WERI-Rb-1 (cell line): ENCODE results near the gene RIMBP3C.
"Not testable (repeated sequence)": the region's sequence is repeated elsewhere in the genome, so short reads cannot be mapped to it uniquely, and the experiment has no call there.

Source experiments
- DNase-seq: peaks from one replicate; pipeline ENCODE4 v3.0.0-alpha.2; 2020
- H3K27ac ChIP-seq: fragments of 250-450 bp; sonication (Bioruptor Pico); 2 replicates; pipeline ENCODE4 v1.5.1; 2020; ENCODE audit warnings: mild to moderate bottlenecking, moderate library complexity
- H3K27me3 ChIP-seq: fragments of 250-450 bp; sonication (Bioruptor Pico); 2 replicates; pipeline ENCODE4 v1.5.1; 2021; ENCODE audit warnings: mild to moderate bottlenecking, low read depth, moderate library complexity; ENCODE audit not compliant: insufficient read depth, severe bottlenecking
- H3K36me3 ChIP-seq: fragments of 250-450 bp; sonication (Bioruptor Pico); 2 replicates; pipeline ENCODE4 v1.5.1; 2020; ENCODE audit warnings: mild to moderate bottlenecking, moderate library complexity
- H3K4me3 ChIP-seq: 2 replicates; pipeline ENCODE4 v1.5.1; 2011; ENCODE audit warnings: low read depth, mild to moderate bottlenecking, control low read depth, low read length
- H3K9me3 ChIP-seq: fragments of 250-450 bp; sonication (Bioruptor Pico); 2 replicates; pipeline ENCODE4 v1.5.1; 2021; ENCODE audit warnings: mild to moderate bottlenecking, moderate library complexity; ENCODE audit not compliant: severe bottlenecking
- CTCF ChIP-seq: IDR thresholded peaks from 2 replicates; pipeline ENCODE4 v1.5.1; 2011; ENCODE audit warnings: low read depth, mild to moderate bottlenecking, control low read depth, inconsistent platforms, low read length

RIMBP3C gene

GRCh38 chr22:21567456-21568346 lies 16.4 kb upstream of the RIMBP3C start, which contains the start of gene UBE2L3:
UBE2L3 (plus strand) TSS chr22:21567714; CDS start chr22:21567745, 31 bp downstream.
- TF ChIP-seq CTCF, result no peak
- H3K27me3 ChIP-seq, result no peaks in the 10 kb centered on the region
- H3K9me3 ChIP-seq, result no peaks in the 10 kb centered on the region
- DNase-seq, result peak; percentile 84
- peak within 1 kb of the TSS; percentile 95 for H3K27ac ChIP-seq
- H3K36me3 ChIP-seq, result peaks cover 22% of the 10 kb centered on the region
- peak within 1 kb of the TSS; percentile 85 for H3K4me3 ChIP-seq

- DNase-seq, result no peak
- Histone ChIP-seq H3K9me3 (no peaks in the 10 kb centered on the region), H3K4me3 (no peak overlapping the region), H3K36me3 (peaks cover under 1% of the 10 kb centered on the region), H3K27ac (no peak overlapping the region), H3K27me3 (no peaks in the 10 kb centered on the region)
- TF ChIP-seq CTCF, result no peak
Observed at GRCh38 chr22:21564411-21564810, 13.2 kb upstream of the RIMBP3C start.

- no peaks in the 10 kb centered on the region; the same call in none of the 2 replicates for H3K36me3 ChIP-seq
- H3K9me3 ChIP-seq, result no peaks in the 10 kb centered on the region
- no peak overlapping the region for H3K4me3 ChIP-seq
- no peak for TF ChIP-seq CTCF
- no peak for DNase-seq
- H3K27me3 ChIP-seq, result no peaks in the 10 kb centered on the region
- no peak overlapping the region for H3K27ac ChIP-seq
Observed at GRCh38 chr22:21563912-21564311, 12.7 kb upstream of the RIMBP3C start.

GRCh38 chr22:21560657-21561056 lies 9.4 kb upstream of the RIMBP3C start:
- not testable (repeated sequence) for H3K27me3 ChIP-seq, H3K36me3 ChIP-seq, H3K4me3 ChIP-seq, H3K9me3 ChIP-seq, H3K27ac ChIP-seq, DNase-seq

- not testable (repeated sequence) for H3K27me3 ChIP-seq, H3K27ac ChIP-seq, H3K9me3 ChIP-seq, H3K4me3 ChIP-seq, H3K36me3 ChIP-seq, DNase-seq
Observed at GRCh38 chr22:21559345-21560125, 8.3 kb upstream of the RIMBP3C start.

GRCh38 chr22:21550678-21551047 lies 598 bp downstream of the RIMBP3C start:
- not testable (repeated sequence) for DNase-seq, H3K27ac ChIP-seq, H3K4me3 ChIP-seq, H3K9me3 ChIP-seq, H3K36me3 ChIP-seq, H3K27me3 ChIP-seq

- not testable (repeated sequence) for H3K9me3 ChIP-seq, H3K4me3 ChIP-seq, H3K36me3 ChIP-seq, H3K27me3 ChIP-seq, H3K27ac ChIP-seq, DNase-seq
Observed at GRCh38 chr22:21550008-21550677, 1.1 kb downstream of the RIMBP3C start.

GRCh38 chr22:21549558-21549957 lies 1.7 kb downstream of the RIMBP3C start:
- not testable (repeated sequence) for H3K27ac ChIP-seq, DNase-seq, H3K9me3 ChIP-seq, H3K36me3 ChIP-seq, H3K4me3 ChIP-seq, H3K27me3 ChIP-seq

- DNase-seq, H3K36me3 ChIP-seq, H3K9me3 ChIP-seq, H3K4me3 ChIP-seq, H3K27ac ChIP-seq, H3K27me3 ChIP-seq: not testable (repeated sequence)
Observed at GRCh38 chr22:21544432-21545322, 6.6 kb downstream of the RIMBP3C start.

GRCh38 chr22:21539862-21540261 lies 11.4 kb downstream of the RIMBP3C start:
- not testable (repeated sequence) for H3K27me3 ChIP-seq, H3K4me3 ChIP-seq, H3K27ac ChIP-seq, H3K36me3 ChIP-seq, H3K9me3 ChIP-seq, DNase-seq
